ENCODE measurements around the gene PKP4. TPM values are rescaled to one million over a fixed set of nuclear protein-coding genes. Genes with fewer than 3 reads are reported as not detected.

PKP4 gene
- total and polyA plus RNA-seq, 2 donors (not counting 1 experiment from before 2014, with no cell fraction given): 44.5 to 56.3 TPM

DNA sequence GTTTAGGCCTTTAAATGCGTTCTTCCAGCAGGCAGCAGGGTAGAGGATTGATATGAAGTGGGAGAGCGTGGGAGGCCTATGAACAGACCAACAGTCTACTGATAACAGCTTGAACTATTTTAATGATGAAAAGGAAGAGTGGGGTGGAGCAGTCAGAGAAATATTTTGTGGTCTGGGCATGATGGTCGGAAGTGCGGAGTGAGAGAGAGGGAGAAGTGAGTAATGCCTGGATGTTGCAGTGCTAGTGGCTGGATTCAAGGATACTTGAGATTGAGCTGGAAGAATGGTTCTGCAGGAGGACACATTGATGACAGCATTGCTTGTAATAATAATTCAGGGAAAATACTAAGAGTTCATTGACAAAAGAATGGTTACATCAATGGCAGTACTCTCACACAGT is 187.4 kb downstream of the PKP4 start:
- Histone ChIP-seq H3K27ac (ENCODE audit: insufficient read depth, low read length) (no peak overlapping the region), H2AFZ (ENCODE audit: low read length) (no peak overlapping the region), H4K20me1 (ENCODE audit: control insufficient read depth, extremely low read depth, insufficient read depth, low read length) (no peaks in the 10 kb centered on the region), H3K9me3 (ENCODE audit: control insufficient read depth, insufficient read depth, low read depth, low read length) (no peaks in the 10 kb centered on the region), H3K36me3 (ENCODE audit: control insufficient read depth, insufficient read depth, low read length) (no peaks in the 10 kb centered on the region), H3K4me1 (ENCODE audit: control insufficient read depth, extremely low read depth, insufficient read depth, low read length) (no peaks in the 10 kb centered on the region), H3K4me2 (ENCODE audit: extremely low read depth, insufficient read depth, low read length) (no peak overlapping the region), H3K79me2 (ENCODE audit: control insufficient read depth, insufficient read depth, low read length) (no peaks in the 10 kb centered on the region), H3K9ac (ENCODE audit: insufficient read depth, low read length) (no peak overlapping the region), H3K27me3 (ENCODE audit: control insufficient read depth, insufficient read depth, low read length) (no peaks in the 10 kb centered on the region), H3K4me3 (replicated peaks in 1 of 4; ENCODE audit: control extremely low read depth in 1 of 4, insufficient read depth in 1 of 4, low read depth in 3 of 4, low read length in 4 of 4) (no peak overlapping the region)
- TF ChIP-seq EZH2 (IDR thresholded peaks at IDR 0.05; ENCODE audit: low read length, missing control alignments): no peak
- TF ChIP-seq, protein P1, sequence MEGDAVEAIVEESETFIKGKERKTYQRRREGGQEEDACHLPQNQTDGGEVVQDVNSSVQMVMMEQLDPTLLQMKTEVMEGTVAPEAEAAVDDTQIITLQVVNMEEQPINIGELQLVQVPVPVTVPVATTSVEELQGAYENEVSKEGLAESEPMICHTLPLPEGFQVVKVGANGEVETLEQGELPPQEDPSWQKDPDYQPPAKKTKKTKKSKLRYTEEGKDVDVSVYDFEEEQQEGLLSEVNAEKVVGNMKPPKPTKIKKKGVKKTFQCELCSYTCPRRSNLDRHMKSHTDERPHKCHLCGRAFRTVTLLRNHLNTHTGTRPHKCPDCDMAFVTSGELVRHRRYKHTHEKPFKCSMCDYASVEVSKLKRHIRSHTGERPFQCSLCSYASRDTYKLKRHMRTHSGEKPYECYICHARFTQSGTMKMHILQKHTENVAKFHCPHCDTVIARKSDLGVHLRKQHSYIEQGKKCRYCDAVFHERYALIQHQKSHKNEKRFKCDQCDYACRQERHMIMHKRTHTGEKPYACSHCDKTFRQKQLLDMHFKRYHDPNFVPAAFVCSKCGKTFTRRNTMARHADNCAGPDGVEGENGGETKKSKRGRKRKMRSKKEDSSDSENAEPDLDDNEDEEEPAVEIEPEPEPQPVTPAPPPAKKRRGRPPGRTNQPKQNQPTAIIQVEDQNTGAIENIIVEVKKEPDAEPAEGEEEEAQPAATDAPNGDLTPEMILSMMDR (conservative IDR thresholded peaks at IDR 0.05 in 1 of 2, IDR thresholded peaks at IDR 0.05 in 1 of 2; ENCODE audit: low read depth in 1 of 2, low read length in 2 of 2): no peak
- DNase-seq (ENCODE audit: low read depth in 2 of 2): peak; percentile 52 to 98

DNA sequence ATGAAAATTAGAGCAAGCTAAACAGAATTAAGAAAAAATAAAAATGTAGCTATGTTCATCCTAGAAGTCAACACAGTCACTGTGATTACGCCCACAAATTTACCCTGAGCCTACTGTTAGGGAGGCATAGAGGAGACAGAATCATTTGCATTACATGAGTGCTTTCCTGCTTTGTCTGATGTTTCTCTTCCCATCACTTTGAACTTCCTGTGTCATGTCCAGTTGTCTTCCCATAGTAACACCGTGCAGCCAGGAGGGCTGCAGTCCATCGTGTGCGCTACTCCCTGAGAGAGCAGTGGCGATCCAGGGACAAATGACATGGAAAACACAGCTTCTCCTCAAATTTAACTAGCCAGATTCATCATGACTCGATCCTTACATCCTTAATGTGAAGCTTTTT is 188.5 kb downstream of the PKP4 start:
- no peak overlapping the region for H3K27ac ChIP-seq (ENCODE audit: insufficient read depth, low read length)
- no peaks in the 10 kb centered on the region for H3K27me3 ChIP-seq (ENCODE audit: control insufficient read depth, insufficient read depth, low read length)
- no peaks in the 10 kb centered on the region for H3K4me1 ChIP-seq (ENCODE audit: control insufficient read depth, extremely low read depth, insufficient read depth, low read length)
- no peaks in the 10 kb centered on the region for H4K20me1 ChIP-seq (ENCODE audit: control insufficient read depth, extremely low read depth, insufficient read depth, low read length)
- no peak overlapping the region for H3K4me2 ChIP-seq (ENCODE audit: extremely low read depth, insufficient read depth, low read length)
- no peak for DNase-seq (ENCODE audit: low read depth in 2 of 2)
- H3K9ac ChIP-seq (ENCODE audit: insufficient read depth, low read length): no peak overlapping the region
- H3K36me3 ChIP-seq (ENCODE audit: control insufficient read depth, insufficient read depth, low read length): no peaks in the 10 kb centered on the region
- H3K9me3 ChIP-seq (ENCODE audit: control insufficient read depth, insufficient read depth, low read depth, low read length): no peaks in the 10 kb centered on the region
- H3K4me3 ChIP-seq (replicated peaks in 1 of 4; ENCODE audit: control extremely low read depth in 1 of 4, insufficient read depth in 1 of 4, low read depth in 3 of 4, low read length in 4 of 4): no peak overlapping the region
- no peaks in the 10 kb centered on the region for H3K79me2 ChIP-seq (ENCODE audit: control insufficient read depth, insufficient read depth, low read length)
- no peak overlapping the region for H2AFZ ChIP-seq (ENCODE audit: low read length)
- TF ChIP-seq, protein P1 (conservative IDR thresholded peaks at IDR 0.05 in 1 of 2, IDR thresholded peaks at IDR 0.05 in 1 of 2; ENCODE audit: low read depth in 1 of 2, low read length in 2 of 2): no peak
- TF ChIP-seq EZH2 (IDR thresholded peaks at IDR 0.05; ENCODE audit: low read length, missing control alignments): no peak

DNA sequence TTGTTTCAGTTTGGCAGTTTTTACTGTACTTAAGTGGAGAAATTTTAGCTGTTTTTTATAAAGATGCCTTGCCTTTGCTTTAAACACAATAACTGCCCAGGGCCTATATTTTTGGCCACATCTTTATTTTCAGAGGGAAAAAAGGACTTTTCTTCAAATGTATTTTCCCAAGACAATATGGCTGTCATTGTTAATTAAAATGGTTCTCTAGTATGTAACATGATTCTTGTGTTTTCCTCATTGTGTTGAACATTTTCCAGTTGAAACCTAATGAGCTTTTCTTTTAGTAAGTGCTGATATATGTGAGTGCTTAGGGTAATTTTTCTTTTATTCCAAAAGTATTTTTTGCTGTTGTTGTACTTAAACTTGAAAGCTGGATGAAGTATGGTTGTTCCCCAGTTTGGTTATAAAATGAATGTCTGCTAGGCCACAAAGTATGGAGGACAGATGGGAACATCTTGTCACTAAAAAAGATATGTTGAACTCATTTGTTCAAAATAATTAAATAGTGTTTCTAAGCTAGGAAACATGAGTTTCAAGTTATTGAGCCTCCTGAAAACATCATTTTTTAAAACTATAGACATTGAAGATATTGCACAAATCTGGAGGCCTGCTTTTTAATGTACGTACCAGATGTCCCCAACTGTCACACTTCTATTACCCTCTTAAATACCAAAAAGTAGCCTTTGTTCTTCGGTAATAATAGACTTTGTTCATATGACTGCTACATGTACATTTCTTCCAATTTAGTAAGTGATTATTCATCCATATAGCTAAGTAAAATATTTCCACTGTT is 190.9 kb downstream of the PKP4 start:
- TF ChIP-seq, protein P1 (conservative IDR thresholded peaks at IDR 0.05 in 1 of 2, IDR thresholded peaks at IDR 0.05 in 1 of 2; ENCODE audit: low read depth in 1 of 2, low read length in 2 of 2): no peak
- TF ChIP-seq EZH2 (IDR thresholded peaks at IDR 0.05; ENCODE audit: low read length, missing control alignments): no peak
- no peak for DNase-seq (ENCODE audit: low read depth in 2 of 2)
- no peaks in the 10 kb centered on the region for H3K36me3 ChIP-seq (ENCODE audit: control insufficient read depth, insufficient read depth, low read length)
- H3K9me3 ChIP-seq (ENCODE audit: control insufficient read depth, insufficient read depth, low read depth, low read length): no peaks in the 10 kb centered on the region
- H2AFZ ChIP-seq (ENCODE audit: low read length): no peak overlapping the region
- no peak overlapping the region for H3K27ac ChIP-seq (ENCODE audit: insufficient read depth, low read length)
- no peaks in the 10 kb centered on the region for H3K27me3 ChIP-seq (ENCODE audit: control insufficient read depth, insufficient read depth, low read length)
- H3K9ac ChIP-seq (ENCODE audit: insufficient read depth, low read length): no peak overlapping the region
- no peak overlapping the region for H3K4me2 ChIP-seq (ENCODE audit: extremely low read depth, insufficient read depth, low read length)
- no peaks in the 10 kb centered on the region for H3K4me1 ChIP-seq (ENCODE audit: control insufficient read depth, extremely low read depth, insufficient read depth, low read length)
- H4K20me1 ChIP-seq (ENCODE audit: control insufficient read depth, extremely low read depth, insufficient read depth, low read length): no peaks in the 10 kb centered on the region
- no peaks in the 10 kb centered on the region for H3K79me2 ChIP-seq (ENCODE audit: control insufficient read depth, insufficient read depth, low read length)
- no peak overlapping the region for H3K4me3 ChIP-seq (replicated peaks in 1 of 4; ENCODE audit: control extremely low read depth in 1 of 4, insufficient read depth in 1 of 4, low read depth in 3 of 4, low read length in 4 of 4)
